OCI-LY1 (cell line): ENCODE measurements around the gene ZDHHC1.
A peak's percentile ranks its signal among the peaks of the same experiment; 100 is the strongest.

Experiments
- H2AFZ ChIP-seq: fragments of 200-600 bp; sonication (generic), shearing (Covaris generic); 2 replicates; pipeline ENCODE4 v1.6.0; 2014; ENCODE audit warnings: antibody characterized with exemption, mild to moderate bottlenecking, low read length
- H3F3A ChIP-seq: fragments of 200-600 bp; sonication (generic), shearing (Covaris generic); 2 replicates; pipeline ENCODE4 v1.6.0; 2014; ENCODE audit warnings: mild to moderate bottlenecking, antibody characterized with exemption, low read length, moderate library complexity; ENCODE audit not compliant: insufficient read depth
- H3K27ac ChIP-seq: fragments of 200-600 bp; sonication (generic); 2 replicates; pipeline ENCODE4 v1.5.1; 2014; ENCODE audit warnings: low read length, mixed run types, mild to moderate bottlenecking, low read depth; ENCODE audit not compliant: poor library complexity, severe bottlenecking
- H3K27me3 ChIP-seq: fragments of 200-600 bp; sonication (generic); 2 replicates; pipeline ENCODE4 v1.6.0; 2014; ENCODE audit warnings: antibody characterized with exemption, mild to moderate bottlenecking, low read length, moderate library complexity; ENCODE audit not compliant: insufficient read depth
- H3K36me3 ChIP-seq: fragments of 200-600 bp; sonication (generic); 2 replicates; pipeline ENCODE4 v1.6.1; 2014; ENCODE audit warnings: mild to moderate bottlenecking, antibody characterized with exemption, low read length, moderate library complexity, mixed read lengths; ENCODE audit not compliant: insufficient read depth
- H3K4me1 ChIP-seq: fragments of 200-600 bp; sonication (generic); 2 replicates; pipeline ENCODE4 v1.5.1; 2014; ENCODE audit warnings: mild to moderate bottlenecking, low read length, moderate library complexity; ENCODE audit not compliant: insufficient read depth, severe bottlenecking
- H3K4me2 ChIP-seq: fragments of 200-600 bp; sonication (generic), shearing (Covaris generic); 2 replicates; pipeline ENCODE4 v1.6.1; 2014; ENCODE audit warnings: low read length
- H3K4me3 ChIP-seq: fragments of 200-600 bp; sonication (generic); 2 replicates; pipeline ENCODE4 v1.5.1; 2014; ENCODE audit warnings: low read length, low read depth, mild to moderate bottlenecking, mixed read lengths; ENCODE audit not compliant: poor library complexity, severe bottlenecking
- H3K79me2 ChIP-seq: fragments of 200-600 bp; shearing (Covaris generic); 2 replicates; pipeline ENCODE4 v1.6.1; 2016; ENCODE audit warnings: mixed run types, low read length, mixed read lengths; ENCODE audit not compliant: insufficient read depth
- H3K9ac ChIP-seq: fragments of 200-600 bp; sonication (generic), shearing (Covaris generic); 2 replicates; pipeline ENCODE4 v1.6.1; 2014; ENCODE audit warnings: mild to moderate bottlenecking, low read length, mixed read lengths
- H3K9me2 ChIP-seq: fragments of 200-600 bp; sonication (generic), shearing (Covaris generic); 2 replicates; pipeline ENCODE4 v1.6.1; 2014; ENCODE audit warnings: low read depth, mild to moderate bottlenecking, low read length, mixed read lengths
- H3K9me3 ChIP-seq: fragments of 200-600 bp; shearing (Covaris generic); 2 replicates; pipeline ENCODE4 v1.6.1; 2014; ENCODE audit warnings: low read length, mixed read lengths
- H4K20me1 ChIP-seq: fragments of 200-600 bp; sonication (generic), shearing (Covaris generic); 2 replicates; pipeline ENCODE4 v1.6.0; 2016; ENCODE audit warnings: mild to moderate bottlenecking, low read length; ENCODE audit not compliant: insufficient read depth
- EZH2 ChIP-seq: fragments of 200-600 bp; sonication (generic), shearing (Covaris generic); IDR thresholded peaks from 2 replicates; pipeline ENCODE4 v1.8.0; 2017; ENCODE audit warnings: borderline replicate concordance, mixed run types, mild to moderate bottlenecking, antibody characterized with exemption, low read length, moderate library complexity, mixed read lengths
- TF ChIP-seq, protein P1 (sequence below): fragments of 200-600 bp; sonication (generic), shearing (Covaris generic); IDR thresholded peaks from 2 replicates; pipeline ENCODE4 v1.5.1; 2017; ENCODE audit warnings: mild to moderate bottlenecking, antibody characterized with exemption, low read length, moderate library complexity, mixed read lengths

ZDHHC1 gene

GRCh38 chr16:67430977-67431774, 14.9 kb upstream of the ZDHHC1 start, which contains the start of gene HSD11B2:
Gene HSD11B2 (plus strand): TSS chr16:67431121. CDS start chr16:67431249, 128 bp downstream.
- H2AFZ ChIP-seq, result no peak within 1 kb of the TSS
- H3K9ac ChIP-seq, result no peak within 1 kb of the TSS
- no peaks in the 10 kb centered on the region for H4K20me1 ChIP-seq

DNA sequence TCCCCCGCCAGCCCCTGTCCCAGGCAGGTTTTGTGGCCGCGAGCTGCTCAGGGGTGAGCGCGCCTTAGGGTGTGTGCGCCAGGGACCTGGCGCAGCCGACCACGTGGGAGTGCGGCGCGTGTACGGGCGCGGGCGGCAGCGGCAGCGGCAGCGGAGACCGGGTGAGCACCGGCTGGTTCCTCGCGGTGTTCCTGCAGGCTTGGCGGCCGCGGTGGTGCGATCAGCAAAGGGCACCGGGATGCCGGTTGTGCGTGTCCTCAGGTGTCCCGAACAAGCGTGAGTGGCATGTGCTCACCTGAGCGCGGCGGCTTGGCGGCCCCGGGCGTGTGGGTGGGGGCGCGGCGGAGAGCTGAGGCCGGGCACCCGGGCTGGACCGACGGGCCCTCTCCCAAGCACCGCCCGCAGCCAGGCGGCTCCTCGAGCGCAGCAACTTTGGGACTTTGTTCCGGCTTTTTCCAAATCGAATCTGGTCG, 14.3 kb upstream of the ZDHHC1 start:
- Histone ChIP-seq H3K9ac (no peak overlapping the region), H2AFZ (no peak overlapping the region), H3K4me2 (peak overlapping the region; percentile 76)

More at GRCh38 chr16:67430977-67431774, 14.9 kb upstream of the ZDHHC1 start, which contains the start of gene HSD11B2:
- H3K4me1 ChIP-seq, result peaks cover 5% of the 10 kb centered on the region
- no peaks in the 10 kb centered on the region for H3K9me3 ChIP-seq
- H3K36me3 ChIP-seq, result peaks cover 8% of the 10 kb centered on the region; the same call in 1 of the 2 replicates
- no peak within 1 kb of the TSS for H3K27ac ChIP-seq
- peaks cover 8% of the 10 kb centered on the region; the same call in 1 of the 2 replicates for H3K27me3 ChIP-seq
- H3K4me3 ChIP-seq, result peak within 1 kb of the TSS; percentile 56
- H3F3A ChIP-seq, result no peaks in the 10 kb centered on the region
- TF ChIP-seq EZH2, result no peak
- no peaks in the 10 kb centered on the region for H3K79me2 ChIP-seq
- H3K9me2 ChIP-seq, result no peaks in the 10 kb centered on the region
- peak within 1 kb of the TSS; percentile 76 for H3K4me2 ChIP-seq

DNA sequence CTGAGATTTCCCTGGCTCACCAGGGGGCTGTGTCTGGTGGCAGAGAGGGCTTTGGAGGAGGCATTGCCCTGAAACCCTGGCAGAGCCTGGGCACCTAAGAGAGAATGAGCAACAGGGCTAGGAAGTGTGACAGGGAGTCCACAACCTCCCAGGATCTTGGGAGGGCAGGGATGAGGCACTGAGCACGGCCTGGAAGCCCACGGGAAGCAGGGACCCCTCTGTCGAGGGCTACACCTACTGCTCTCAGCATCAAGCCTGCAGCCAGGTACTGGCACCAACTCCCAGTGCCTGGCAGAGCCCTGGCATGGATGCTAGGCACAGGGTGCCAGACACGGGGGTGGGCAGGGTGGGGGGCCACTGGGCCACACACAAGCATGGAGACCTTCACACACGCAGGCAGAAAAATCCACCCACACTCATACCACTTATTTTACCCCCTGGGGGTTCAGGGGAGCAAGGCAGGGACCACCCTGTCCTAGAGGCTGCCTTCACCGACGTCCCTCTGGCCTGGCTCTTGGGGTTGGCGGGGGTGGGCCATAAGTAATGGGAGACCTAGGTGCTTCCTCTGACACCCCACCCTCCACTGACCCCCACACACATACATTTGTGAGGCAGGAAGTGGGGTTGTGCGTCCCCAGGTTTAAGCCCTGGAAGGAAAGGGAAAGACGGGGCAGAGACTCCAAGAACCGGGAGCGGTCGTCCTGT, 13.7 kb upstream of the ZDHHC1 start:
- H3K4me1 ChIP-seq, result peaks cover 10% of the 10 kb centered on the region
- H3K27me3 ChIP-seq, result peaks cover 13% of the 10 kb centered on the region; the same call in 1 of the 2 replicates
- no peak overlapping the region for H3K9ac ChIP-seq
- H3K4me2 ChIP-seq, result peak overlapping the region; percentile 76
- H3K4me3 ChIP-seq, result peak overlapping the region; percentile 56
- no peaks in the 10 kb centered on the region for H3K9me2 ChIP-seq
- no peaks in the 10 kb centered on the region for H4K20me1 ChIP-seq
- no peaks in the 10 kb centered on the region for H3K36me3 ChIP-seq
- H3K27ac ChIP-seq, result no peak overlapping the region
- no peak overlapping the region for H2AFZ ChIP-seq
- TF ChIP-seq, protein P1, sequence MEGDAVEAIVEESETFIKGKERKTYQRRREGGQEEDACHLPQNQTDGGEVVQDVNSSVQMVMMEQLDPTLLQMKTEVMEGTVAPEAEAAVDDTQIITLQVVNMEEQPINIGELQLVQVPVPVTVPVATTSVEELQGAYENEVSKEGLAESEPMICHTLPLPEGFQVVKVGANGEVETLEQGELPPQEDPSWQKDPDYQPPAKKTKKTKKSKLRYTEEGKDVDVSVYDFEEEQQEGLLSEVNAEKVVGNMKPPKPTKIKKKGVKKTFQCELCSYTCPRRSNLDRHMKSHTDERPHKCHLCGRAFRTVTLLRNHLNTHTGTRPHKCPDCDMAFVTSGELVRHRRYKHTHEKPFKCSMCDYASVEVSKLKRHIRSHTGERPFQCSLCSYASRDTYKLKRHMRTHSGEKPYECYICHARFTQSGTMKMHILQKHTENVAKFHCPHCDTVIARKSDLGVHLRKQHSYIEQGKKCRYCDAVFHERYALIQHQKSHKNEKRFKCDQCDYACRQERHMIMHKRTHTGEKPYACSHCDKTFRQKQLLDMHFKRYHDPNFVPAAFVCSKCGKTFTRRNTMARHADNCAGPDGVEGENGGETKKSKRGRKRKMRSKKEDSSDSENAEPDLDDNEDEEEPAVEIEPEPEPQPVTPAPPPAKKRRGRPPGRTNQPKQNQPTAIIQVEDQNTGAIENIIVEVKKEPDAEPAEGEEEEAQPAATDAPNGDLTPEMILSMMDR, result no peak
- no peak for TF ChIP-seq EZH2
- H3K9me3 ChIP-seq, result no peaks in the 10 kb centered on the region
- H3K79me2 ChIP-seq, result no peaks in the 10 kb centered on the region
- H3F3A ChIP-seq, result no peaks in the 10 kb centered on the region

More for the DNA sequence above, 14.3 kb upstream of the ZDHHC1 start:
- peak overlapping the region; percentile 56 for H3K4me3 ChIP-seq
- TF ChIP-seq, protein P1, result no peak
- no peak for TF ChIP-seq EZH2
- no peaks in the 10 kb centered on the region for H3K9me2 ChIP-seq
- peaks cover 3% of the 10 kb centered on the region; the same call in 1 of the 2 replicates for H3K36me3 ChIP-seq
- H3K9me3 ChIP-seq, result no peaks in the 10 kb centered on the region
- no peaks in the 10 kb centered on the region for H3K79me2 ChIP-seq
- no peaks in the 10 kb centered on the region for H3F3A ChIP-seq
- no peaks in the 10 kb centered on the region for H4K20me1 ChIP-seq
- no peak overlapping the region for H3K27ac ChIP-seq
- H3K4me1 ChIP-seq, result peaks cover 5% of the 10 kb centered on the region
- H3K27me3 ChIP-seq, result peaks cover 8% of the 10 kb centered on the region; the same call in 1 of the 2 replicates
